ENCODE data around the gene TTLL5. TPM values are rescaled to one million over a fixed set of nuclear protein-coding genes. Genes with fewer than 3 reads are reported as not detected.

The TTLL5 gene
- total RNA-seq, 4 donors from 2014 or later = 15.7 to 46.2 (median 24.1) TPM

- no peak for TF ChIP-seq CTCF (IDR thresholded peaks at IDR 0.05; ENCODE audit: low read depth)
These were observed 11.7 kb upstream of the TTLL5 start for GRCh38 chr14:75649337-75649736.

GRCh38 chr14:75649773-75650172 lies 11.3 kb upstream of the TTLL5 start:
- no peak for TF ChIP-seq CTCF (IDR thresholded peaks at IDR 0.05; ENCODE audit: low read depth)

GRCh38 chr14:75650253-75651058 lies 10.6 kb upstream of the TTLL5 start:
- TF ChIP-seq CTCF (IDR thresholded peaks at IDR 0.05; ENCODE audit: low read depth) = no peak

- no peak for TF ChIP-seq CTCF (IDR thresholded peaks at IDR 0.05; ENCODE audit: low read depth)
These were observed 7.5 kb upstream of the TTLL5 start for GRCh38 chr14:75653563-75653962.

GRCh38 chr14:75654127-75654732 lies 6.8 kb upstream of the TTLL5 start:
- TF ChIP-seq CTCF (IDR thresholded peaks at IDR 0.05; ENCODE audit: low read depth) = no peak

GRCh38 chr14:75655235-75655634 lies 5.8 kb upstream of the TTLL5 start:
- TF ChIP-seq CTCF (IDR thresholded peaks at IDR 0.05; ENCODE audit: low read depth) = no peak

GRCh38 chr14:75657331-75657730 lies 3.7 kb upstream of the TTLL5 start:
- TF ChIP-seq CTCF (IDR thresholded peaks at IDR 0.05; ENCODE audit: low read depth) = no peak

All from subcutaneous adipose tissue (tissue), 4 donors.